Measurements from ENCODE around the gene LLGL1. TPM values are rescaled to one million over a fixed set of nuclear protein-coding genes. Genes with fewer than 3 reads are reported as not detected.

Gene LLGL1
- polyA plus RNA-seq, 2 of the 4 experiments (the other 2 are of a cell fraction): 11.2 to 19.3 TPM

DNA sequence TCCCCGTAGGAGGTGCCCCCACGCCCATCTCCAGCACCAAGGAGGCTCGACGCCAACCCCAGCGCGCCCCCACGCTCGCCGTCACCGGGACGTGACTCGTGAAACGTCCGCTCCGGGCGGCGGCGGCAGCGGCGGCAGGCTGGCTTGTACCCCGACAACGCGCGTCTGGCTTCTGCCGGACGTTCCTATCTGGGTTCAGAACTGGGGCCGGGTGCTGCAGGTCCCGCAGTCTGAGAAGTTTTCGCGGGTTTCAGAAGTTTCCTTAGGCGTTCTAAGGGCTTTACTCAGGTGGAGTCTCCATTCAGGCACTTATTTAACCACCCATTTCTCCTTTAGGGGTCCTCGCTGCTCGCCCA lies 42.5 kb upstream of the LLGL1 start (continued):
- peak; percentile 8; the same call in 1 of the 2 replicates for TF ChIP-seq HOXB13 (CRISPR knock-in tag; IDR thresholded peaks at IDR 0.05; ENCODE audit: low read depth)
- no peak for TF ChIP-seq FOXS1 (CRISPR knock-in tag; IDR thresholded peaks at IDR 0.05)
- no peak for TF ChIP-seq FOSB (CRISPR knock-in tag; IDR thresholded peaks at IDR 0.05)
- no peak for TF ChIP-seq ZNF302 (CRISPR knock-in tag; IDR thresholded peaks at IDR 0.05)
- TF ChIP-seq BCL3 (IDR thresholded peaks at IDR 0.05): no peak
- no peak for TF ChIP-seq CHD2 (IDR thresholded peaks at IDR 0.05; ENCODE audit: low read length, partially characterized antibody)

- H3K27ac ChIP-seq: peak within 1 kb of the TSS; percentile 93 to 96
- 1% methylated on average over 42 of the region's 98 CpGs for WGBS (ENCODE audit: missing lambda C conversion rate)
- ChIA-PET CTCF (interaction anchor here (1.1 to 5.8 kb wide), 13 partner anchors 8 to 43 kb away, joined by 3 to 40 read pairs (median 8); no protein-coding TSS in a partner anchor), POLR2A (interaction anchor here (0.6 to 2.7 kb wide), 21 partner anchors 9 to 1377 kb away, joined by 3 to 22 read pairs (median 4); partner anchors contain the start of genes DRG2, SHMT1 and TOP3A)
- peak within 1 kb of the TSS; percentile 88 for H3K4me2 ChIP-seq
- H3K9me3 ChIP-seq: no peaks in the 10 kb centered on the region
- peak; percentile 93 for FAIRE-seq
- peaks cover 43% of the 10 kb centered on the region for H3K4me1 ChIP-seq
- ATAC-seq: peak; percentile 86 to 93
- peak; percentile 100 for DNase-seq (ENCODE audit: low read depth in 1 of 2, low spot score in 1 of 2)
- peak within 1 kb of the TSS; percentile 73 for H3K4me3 ChIP-seq
- TF ChIP-seq PHF8 (IDR thresholded peaks at IDR 0.05; ENCODE audit: borderline replicate concordance, low read depth) (0 out of 2 replicates have a peak, but pooled peaks have one; percentile 44), FOXS1 (CRISPR knock-in tag; IDR thresholded peaks at IDR 0.05) (no peak), EP300 (IDR thresholded peaks at IDR 0.05) (no peak), FOSB (CRISPR knock-in tag; IDR thresholded peaks at IDR 0.05) (no peak), MAZ (IDR thresholded peaks at IDR 0.05; ENCODE audit: borderline replicate concordance, low read depth, low read length) (0 out of 2 replicates have a peak, but pooled peaks have one; percentile 38), CHD2 (IDR thresholded peaks at IDR 0.05; ENCODE audit: low read length, partially characterized antibody) (peak; percentile 53), JUN (IDR thresholded peaks at IDR 0.05) (peak in 1 of 2 experiments; percentile 66; a peak in 3 of 5 replicates), SMC3 (IDR thresholded peaks at IDR 0.05) (no peak), CHD4 (IDR thresholded peaks at IDR 0.05; ENCODE audit: borderline replicate concordance) (no peak), HDAC2 (IDR thresholded peaks at IDR 0.05) (no peak), TFCP2L1 (CRISPR knock-in tag; IDR thresholded peaks at IDR 0.05) (0 out of 2 replicates have a peak, but pooled peaks have one; percentile 23), USF2 (IDR thresholded peaks at IDR 0.05) (peak; percentile 71), ELK1 (IDR thresholded peaks at IDR 0.05; ENCODE audit: low read depth, low read length) (no peak), SREBF2 (IDR thresholded peaks at IDR 0.05) (no peak), ZSCAN20 (CRISPR knock-in tag; IDR thresholded peaks at IDR 0.05) (no peak), RFX5 (IDR thresholded peaks at IDR 0.05) (peak; percentile 71; the same call in 1 of the 2 replicates), POLR2A (IDR thresholded peaks at IDR 0.05; ENCODE audit: low read length) (peak; percentile 72), BCL3 (IDR thresholded peaks at IDR 0.05) (peak; percentile 63; the same call in 1 of the 3 replicates), EHMT2 (IDR thresholded peaks at IDR 0.05; ENCODE audit: low read depth) (no peak)
- TF ChIP-seq, protein P1, sequence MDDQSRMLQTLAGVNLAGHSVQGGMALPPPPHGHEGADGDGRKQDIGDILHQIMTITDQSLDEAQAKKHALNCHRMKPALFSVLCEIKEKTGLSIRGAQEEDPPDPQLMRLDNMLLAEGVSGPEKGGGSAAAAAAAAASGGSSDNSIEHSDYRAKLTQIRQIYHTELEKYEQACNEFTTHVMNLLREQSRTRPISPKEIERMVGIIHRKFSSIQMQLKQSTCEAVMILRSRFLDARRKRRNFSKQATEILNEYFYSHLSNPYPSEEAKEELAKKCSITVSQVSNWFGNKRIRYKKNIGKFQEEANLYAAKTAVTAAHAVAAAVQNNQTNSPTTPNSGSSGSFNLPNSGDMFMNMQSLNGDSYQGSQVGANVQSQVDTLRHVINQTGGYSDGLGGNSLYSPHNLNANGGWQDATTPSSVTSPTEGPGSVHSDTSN (IDR thresholded peaks at IDR 0.05): peak; percentile 100
- TF ChIP-seq, protein P2, sequence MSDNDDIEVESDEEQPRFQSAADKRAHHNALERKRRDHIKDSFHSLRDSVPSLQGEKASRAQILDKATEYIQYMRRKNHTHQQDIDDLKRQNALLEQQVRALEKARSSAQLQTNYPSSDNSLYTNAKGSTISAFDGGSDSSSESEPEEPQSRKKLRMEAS (IDR thresholded peaks at IDR 0.05): no peak; the same call in 1 of the 2 replicates
- TF ChIP-seq, protein P3, sequence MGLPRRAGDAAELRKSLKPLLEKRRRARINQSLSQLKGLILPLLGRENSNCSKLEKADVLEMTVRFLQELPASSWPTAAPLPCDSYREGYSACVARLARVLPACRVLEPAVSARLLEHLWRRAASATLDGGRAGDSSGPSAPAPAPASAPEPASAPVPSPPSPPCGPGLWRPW (IDR thresholded peaks at IDR 0.05): no peak
- TF ChIP-seq, protein P4, sequence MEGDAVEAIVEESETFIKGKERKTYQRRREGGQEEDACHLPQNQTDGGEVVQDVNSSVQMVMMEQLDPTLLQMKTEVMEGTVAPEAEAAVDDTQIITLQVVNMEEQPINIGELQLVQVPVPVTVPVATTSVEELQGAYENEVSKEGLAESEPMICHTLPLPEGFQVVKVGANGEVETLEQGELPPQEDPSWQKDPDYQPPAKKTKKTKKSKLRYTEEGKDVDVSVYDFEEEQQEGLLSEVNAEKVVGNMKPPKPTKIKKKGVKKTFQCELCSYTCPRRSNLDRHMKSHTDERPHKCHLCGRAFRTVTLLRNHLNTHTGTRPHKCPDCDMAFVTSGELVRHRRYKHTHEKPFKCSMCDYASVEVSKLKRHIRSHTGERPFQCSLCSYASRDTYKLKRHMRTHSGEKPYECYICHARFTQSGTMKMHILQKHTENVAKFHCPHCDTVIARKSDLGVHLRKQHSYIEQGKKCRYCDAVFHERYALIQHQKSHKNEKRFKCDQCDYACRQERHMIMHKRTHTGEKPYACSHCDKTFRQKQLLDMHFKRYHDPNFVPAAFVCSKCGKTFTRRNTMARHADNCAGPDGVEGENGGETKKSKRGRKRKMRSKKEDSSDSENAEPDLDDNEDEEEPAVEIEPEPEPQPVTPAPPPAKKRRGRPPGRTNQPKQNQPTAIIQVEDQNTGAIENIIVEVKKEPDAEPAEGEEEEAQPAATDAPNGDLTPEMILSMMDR (IDR thresholded peaks at IDR 0.05): 0 out of 3 replicates have a peak, but pooled peaks have one; percentile 11
Measured at GRCh38 chr17:18183334-18184142, 41.9 kb upstream of the LLGL1 start, which contains the start of gene ALKBH5. TSS of gene ALKBH5 (plus strand) at chr17:18183828. CDS start at chr17:18184244, 416 bp downstream.

Data from A549 (cell line).